Liver (tissue), 3 donors: ENCODE results near the gene RBCK1.

Source experiments
- EGR1 ChIP-seq, 2 donors: IDR thresholded peaks; 2 replicates each; pipeline ENCODE4 v1.6.1; 2016 to 2018; ENCODE audit warnings: antibody characterized with exemption in 2 of 2, low read depth in 2 of 2
- FOXA1 ChIP-seq: IDR thresholded peaks from 2 replicates; pipeline ENCODE4 v1.6.1; 2016; ENCODE audit warnings: antibody characterized with exemption
- GABPA ChIP-seq, 2 donors: IDR thresholded peaks in 1 of 2; conservative IDR thresholded peaks in 1 of 2; 2 replicates each; pipeline ENCODE4 v1.6.1; 2016; ENCODE audit warnings: antibody characterized with exemption in 2 of 2, mild to moderate bottlenecking in 1 of 2, moderate library complexity in 1 of 2
- JUND ChIP-seq, 2 donors: IDR thresholded peaks; 2 replicates each; pipeline ENCODE4 v1.6.1; 2016; ENCODE audit warnings: antibody characterized with exemption in 2 of 2
- RAD21 ChIP-seq, 2 donors: IDR thresholded peaks; 2 replicates each; pipeline ENCODE4 v1.6.1; 2016; ENCODE audit warnings: antibody characterized with exemption in 2 of 2, mild to moderate bottlenecking in 2 of 2
- RXRA ChIP-seq, 2 donors: IDR thresholded peaks; 2 replicates each; pipeline ENCODE4 v1.6.1; 2017 to 2018; ENCODE audit warnings: antibody characterized with exemption in 2 of 2, mild to moderate bottlenecking in 1 of 2
- SP1 ChIP-seq: IDR thresholded peaks from 2 replicates; pipeline ENCODE4 v1.6.1; 2018; ENCODE audit warnings: antibody characterized with exemption, mild to moderate bottlenecking
- TAF1 ChIP-seq: conservative IDR thresholded peaks from 2 replicates; pipeline ENCODE4 v1.6.1; 2016; ENCODE audit warnings: antibody characterized with exemption, mild to moderate bottlenecking
- YY1 ChIP-seq: IDR thresholded peaks from 2 replicates; pipeline ENCODE4 v1.6.1; 2016; ENCODE audit warnings: antibody characterized with exemption, mild to moderate bottlenecking
- TF ChIP-seq, protein P1 (sequence below): fragments of 150-350 bp; IDR thresholded peaks from 2 replicates; pipeline ENCODE4 v1.5.1; 2017; ENCODE audit warnings: improper control_type of control experiment, low read depth, low read length; ENCODE audit not compliant: missing input control
- TF ChIP-seq, protein P2 (sequence below): IDR thresholded peaks from 2 replicates; pipeline ENCODE4 v1.6.1; 2016; ENCODE audit warnings: antibody characterized with exemption
- TF ChIP-seq, protein P3 (sequence below): IDR thresholded peaks from 2 replicates; pipeline ENCODE4 v1.6.1; 2016; ENCODE audit warnings: antibody characterized with exemption, mild to moderate bottlenecking
- TF ChIP-seq, protein P4 (sequence below): IDR thresholded peaks from 2 replicates; pipeline ENCODE4 v1.6.1; 2016; ENCODE audit warnings: antibody characterized with exemption
- TF ChIP-seq, protein P5 (sequence below): IDR thresholded peaks from 2 replicates; pipeline ENCODE4 v1.6.1; 2016; ENCODE audit warnings: antibody characterized with exemption
- donor health status: healthy.
- donor health status: healthy.

DNA sequence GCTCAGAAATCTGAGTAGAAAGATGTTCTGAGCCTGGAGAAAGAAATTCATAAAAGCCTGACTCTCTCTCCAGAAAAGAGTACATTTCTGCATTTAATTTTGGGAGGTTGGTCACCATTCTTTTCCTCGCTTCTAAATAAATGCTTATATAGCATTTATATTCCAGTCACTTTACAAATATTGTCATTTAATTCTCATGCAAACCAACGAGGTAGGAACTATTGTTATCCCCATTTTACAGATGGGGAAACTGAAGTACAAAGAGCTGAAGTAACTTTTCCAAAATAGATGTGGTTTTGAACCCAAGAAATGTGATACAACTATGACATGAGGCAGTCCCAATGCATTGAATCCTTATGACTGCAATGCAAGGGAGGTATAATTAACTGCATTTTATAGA is 32.0 kb upstream of the RBCK1 start:
- TF ChIP-seq, protein P1, sequence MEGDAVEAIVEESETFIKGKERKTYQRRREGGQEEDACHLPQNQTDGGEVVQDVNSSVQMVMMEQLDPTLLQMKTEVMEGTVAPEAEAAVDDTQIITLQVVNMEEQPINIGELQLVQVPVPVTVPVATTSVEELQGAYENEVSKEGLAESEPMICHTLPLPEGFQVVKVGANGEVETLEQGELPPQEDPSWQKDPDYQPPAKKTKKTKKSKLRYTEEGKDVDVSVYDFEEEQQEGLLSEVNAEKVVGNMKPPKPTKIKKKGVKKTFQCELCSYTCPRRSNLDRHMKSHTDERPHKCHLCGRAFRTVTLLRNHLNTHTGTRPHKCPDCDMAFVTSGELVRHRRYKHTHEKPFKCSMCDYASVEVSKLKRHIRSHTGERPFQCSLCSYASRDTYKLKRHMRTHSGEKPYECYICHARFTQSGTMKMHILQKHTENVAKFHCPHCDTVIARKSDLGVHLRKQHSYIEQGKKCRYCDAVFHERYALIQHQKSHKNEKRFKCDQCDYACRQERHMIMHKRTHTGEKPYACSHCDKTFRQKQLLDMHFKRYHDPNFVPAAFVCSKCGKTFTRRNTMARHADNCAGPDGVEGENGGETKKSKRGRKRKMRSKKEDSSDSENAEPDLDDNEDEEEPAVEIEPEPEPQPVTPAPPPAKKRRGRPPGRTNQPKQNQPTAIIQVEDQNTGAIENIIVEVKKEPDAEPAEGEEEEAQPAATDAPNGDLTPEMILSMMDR, result no peak
- no peak for TF ChIP-seq RAD21 (IDR thresholded peaks at IDR 0.05)
- TF ChIP-seq EGR1 (IDR thresholded peaks at IDR 0.05; ENCODE audit: low read depth in 2 of 2), result no peak
- no peak for TF ChIP-seq YY1
- TF ChIP-seq TAF1, result no peak
- TF ChIP-seq, protein P2, sequence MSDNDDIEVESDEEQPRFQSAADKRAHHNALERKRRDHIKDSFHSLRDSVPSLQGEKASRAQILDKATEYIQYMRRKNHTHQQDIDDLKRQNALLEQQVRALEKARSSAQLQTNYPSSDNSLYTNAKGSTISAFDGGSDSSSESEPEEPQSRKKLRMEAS, result no peak
- TF ChIP-seq, protein P3, sequence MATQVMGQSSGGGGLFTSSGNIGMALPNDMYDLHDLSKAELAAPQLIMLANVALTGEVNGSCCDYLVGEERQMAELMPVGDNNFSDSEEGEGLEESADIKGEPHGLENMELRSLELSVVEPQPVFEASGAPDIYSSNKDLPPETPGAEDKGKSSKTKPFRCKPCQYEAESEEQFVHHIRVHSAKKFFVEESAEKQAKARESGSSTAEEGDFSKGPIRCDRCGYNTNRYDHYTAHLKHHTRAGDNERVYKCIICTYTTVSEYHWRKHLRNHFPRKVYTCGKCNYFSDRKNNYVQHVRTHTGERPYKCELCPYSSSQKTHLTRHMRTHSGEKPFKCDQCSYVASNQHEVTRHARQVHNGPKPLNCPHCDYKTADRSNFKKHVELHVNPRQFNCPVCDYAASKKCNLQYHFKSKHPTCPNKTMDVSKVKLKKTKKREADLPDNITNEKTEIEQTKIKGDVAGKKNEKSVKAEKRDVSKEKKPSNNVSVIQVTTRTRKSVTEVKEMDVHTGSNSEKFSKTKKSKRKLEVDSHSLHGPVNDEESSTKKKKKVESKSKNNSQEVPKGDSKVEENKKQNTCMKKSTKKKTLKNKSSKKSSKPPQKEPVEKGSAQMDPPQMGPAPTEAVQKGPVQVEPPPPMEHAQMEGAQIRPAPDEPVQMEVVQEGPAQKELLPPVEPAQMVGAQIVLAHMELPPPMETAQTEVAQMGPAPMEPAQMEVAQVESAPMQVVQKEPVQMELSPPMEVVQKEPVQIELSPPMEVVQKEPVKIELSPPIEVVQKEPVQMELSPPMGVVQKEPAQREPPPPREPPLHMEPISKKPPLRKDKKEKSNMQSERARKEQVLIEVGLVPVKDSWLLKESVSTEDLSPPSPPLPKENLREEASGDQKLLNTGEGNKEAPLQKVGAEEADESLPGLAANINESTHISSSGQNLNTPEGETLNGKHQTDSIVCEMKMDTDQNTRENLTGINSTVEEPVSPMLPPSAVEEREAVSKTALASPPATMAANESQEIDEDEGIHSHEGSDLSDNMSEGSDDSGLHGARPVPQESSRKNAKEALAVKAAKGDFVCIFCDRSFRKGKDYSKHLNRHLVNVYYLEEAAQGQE, result no peak
- TF ChIP-seq, protein P4, sequence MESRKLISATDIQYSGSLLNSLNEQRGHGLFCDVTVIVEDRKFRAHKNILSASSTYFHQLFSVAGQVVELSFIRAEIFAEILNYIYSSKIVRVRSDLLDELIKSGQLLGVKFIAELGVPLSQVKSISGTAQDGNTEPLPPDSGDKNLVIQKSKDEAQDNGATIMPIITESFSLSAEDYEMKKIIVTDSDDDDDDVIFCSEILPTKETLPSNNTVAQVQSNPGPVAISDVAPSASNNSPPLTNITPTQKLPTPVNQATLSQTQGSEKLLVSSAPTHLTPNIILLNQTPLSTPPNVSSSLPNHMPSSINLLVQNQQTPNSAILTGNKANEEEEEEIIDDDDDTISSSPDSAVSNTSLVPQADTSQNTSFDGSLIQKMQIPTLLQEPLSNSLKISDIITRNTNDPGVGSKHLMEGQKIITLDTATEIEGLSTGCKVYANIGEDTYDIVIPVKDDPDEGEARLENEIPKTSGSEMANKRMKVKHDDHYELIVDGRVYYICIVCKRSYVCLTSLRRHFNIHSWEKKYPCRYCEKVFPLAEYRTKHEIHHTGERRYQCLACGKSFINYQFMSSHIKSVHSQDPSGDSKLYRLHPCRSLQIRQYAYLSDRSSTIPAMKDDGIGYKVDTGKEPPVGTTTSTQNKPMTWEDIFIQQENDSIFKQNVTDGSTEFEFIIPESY, result no peak
- TF ChIP-seq RXRA (IDR thresholded peaks at IDR 0.05), result no peak
- TF ChIP-seq FOXA1, result no peak
- TF ChIP-seq SP1, result no peak
- TF ChIP-seq GABPA (IDR thresholded peaks at IDR 0.05 in 1 of 2, conservative IDR thresholded peaks at IDR 0.05 in 1 of 2), result no peak
- TF ChIP-seq, protein P5, sequence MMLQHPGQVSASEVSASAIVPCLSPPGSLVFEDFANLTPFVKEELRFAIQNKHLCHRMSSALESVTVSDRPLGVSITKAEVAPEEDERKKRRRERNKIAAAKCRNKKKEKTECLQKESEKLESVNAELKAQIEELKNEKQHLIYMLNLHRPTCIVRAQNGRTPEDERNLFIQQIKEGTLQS, result no peak
- TF ChIP-seq JUND (IDR thresholded peaks at IDR 0.05), result no peak
